NCI-H1694 treated with DMSO at 0.1 percent for 48 hours (cell line): ENCODE results near the gene ARPC1A.

Source experiments
- DNase-seq: peaks from one replicate; lab custom pipeline; 2025; lab: John Stamatoyannopoulos, UW

Gene ARPC1A

GRCh38 chr7:99390941-99391602, 65.4 kb downstream of the ARPC1A start:
- no peak for DNase-seq

- DNase-seq = no peak
Observed at GRCh38 chr7:99392046-99392445, 66.3 kb downstream of the ARPC1A start.

- DNase-seq = no peak
Observed at GRCh38 chr7:99392659-99393354, 67.1 kb downstream of the ARPC1A start.

GRCh38 chr7:99393355-99394187, 67.9 kb downstream of the ARPC1A start:
- no peak for DNase-seq

GRCh38 chr7:99394188-99394502, 68.4 kb downstream of the ARPC1A start:
- DNase-seq = no peak

- DNase-seq = no peak
Observed at GRCh38 chr7:99395616-99396327, 70.1 kb downstream of the ARPC1A start.

- DNase-seq = no peak
Observed at GRCh38 chr7:99396418-99397296, 71.0 kb downstream of the ARPC1A start.

- no peak for DNase-seq
Observed at GRCh38 chr7:99397297-99397983, 71.7 kb downstream of the ARPC1A start.

- DNase-seq = no peak
Observed at GRCh38 chr7:99398891-99399445, 73.3 kb downstream of the ARPC1A start.

GRCh38 chr7:99399597-99399996, 73.9 kb downstream of the ARPC1A start:
- no peak for DNase-seq

GRCh38 chr7:99402854-99403253, 77.2 kb downstream of the ARPC1A start:
- no peak for DNase-seq

GRCh38 chr7:99403764-99404163, 78.1 kb downstream of the ARPC1A start:
- DNase-seq = no peak

- no peak for DNase-seq
Observed at GRCh38 chr7:99404235-99404976, 78.7 kb downstream of the ARPC1A start.

GRCh38 chr7:99404977-99405320, 79.3 kb downstream of the ARPC1A start:
- no peak for DNase-seq

GRCh38 chr7:99406557-99406956, 80.9 kb downstream of the ARPC1A start:
- DNase-seq = no peak

GRCh38 chr7:99407872-99408378, 82.2 kb downstream of the ARPC1A start:
- DNase-seq = no peak

GRCh38 chr7:99408379-99409191, 82.9 kb downstream of the ARPC1A start, which contains the start of the genes BUD31 and PDAP1:
Gene BUD31 (plus strand): TSS chr7:99408969. CDS start chr7:99411093, 2,124 bp downstream.
Gene PDAP1 (minus strand): TSS chr7:99408597. CDS start chr7:99408548, 49 bp downstream.
- DNase-seq = peak; percentile 91

GRCh38 chr7:99409192-99409572, 83.5 kb downstream of the ARPC1A start:
- no peak for DNase-seq

- DNase-seq = no peak
Observed at GRCh38 chr7:99409806-99410205, 84.1 kb downstream of the ARPC1A start.
